Ureter (tissue), 1 donor: ENCODE results near the gene SYTL3. TPM values are rescaled to one million over a fixed set of nuclear protein-coding genes. Genes with fewer than 3 reads are reported as not detected.

Experiments used
- DNase-seq: peaks from one replicate; pipeline ENCODE4 v3.0.0-alpha.2; 2020; ENCODE audit warnings: low spot score
- total RNA-seq: library from RNA; stranded (reverse); gene quantifications from one replicate; pipeline ENCODE4 v1.2.4, GENCODE V29; 2023
- donor health status: DM: yes; HTN: yes; CAD: no.

SYTL3 gene
- total RNA-seq, 1 donor from 2014 or later = 8.7 TPM

DNA sequence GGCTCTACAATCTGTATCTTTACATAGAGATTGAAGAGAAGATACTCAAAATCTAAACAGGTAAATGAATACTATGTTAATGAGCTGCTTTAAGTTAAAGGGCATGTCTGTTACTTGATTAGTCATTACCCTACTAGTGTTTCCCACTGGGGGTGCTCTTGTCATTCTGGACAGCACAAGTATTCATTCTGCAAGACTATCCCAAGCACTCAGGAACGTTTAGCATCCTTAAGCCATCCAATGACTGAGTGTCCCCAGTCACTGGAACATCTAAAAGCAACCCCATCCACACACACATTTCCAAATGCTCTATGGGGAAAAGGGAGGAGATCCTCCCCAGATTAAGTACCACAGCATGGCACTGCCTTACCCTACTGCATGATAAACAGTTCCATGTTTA is 143.6 kb downstream of the SYTL3 start:
- DNase-seq = no peak

DNA sequence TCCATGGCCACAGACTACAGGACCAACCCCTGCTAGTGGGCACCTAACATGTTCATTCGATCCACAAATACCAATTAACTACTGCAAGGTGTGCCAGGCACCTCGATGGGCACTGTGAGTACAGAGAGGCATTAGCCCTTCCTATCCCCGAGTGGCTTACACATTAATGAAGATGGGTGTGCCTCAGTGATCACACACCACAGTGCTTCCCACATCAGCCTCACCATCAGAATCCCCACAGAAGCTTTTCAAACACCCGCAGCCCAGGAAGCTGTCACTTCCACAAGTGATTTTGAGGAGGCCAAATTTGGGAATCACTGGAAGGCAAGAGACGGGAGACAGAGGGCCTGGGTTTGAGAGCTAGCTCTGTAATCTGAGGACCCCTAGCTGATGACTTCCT is 145.7 kb downstream of the SYTL3 start:
- DNase-seq = no peak

DNA sequence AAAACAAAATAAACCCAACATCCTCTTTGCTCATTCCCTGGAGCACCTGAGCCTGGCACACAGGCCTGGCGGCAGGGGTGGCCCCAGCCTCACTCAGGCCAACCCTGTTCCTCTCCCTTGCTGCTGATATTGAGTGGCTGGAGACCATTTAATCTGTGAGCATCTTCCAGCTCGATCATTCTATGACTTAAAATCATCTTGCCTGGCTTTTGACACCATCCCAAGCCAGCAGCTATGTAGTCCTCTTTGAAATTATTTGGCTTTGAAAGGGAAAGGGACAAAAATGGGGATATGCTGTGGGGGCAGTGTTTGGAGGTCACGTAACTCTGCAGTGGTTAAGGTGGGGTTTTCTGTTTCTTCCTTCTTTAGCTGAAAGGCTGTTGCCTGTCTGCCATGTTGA is 146.5 kb downstream of the SYTL3 start:
- peak; percentile 17 for DNase-seq

DNA sequence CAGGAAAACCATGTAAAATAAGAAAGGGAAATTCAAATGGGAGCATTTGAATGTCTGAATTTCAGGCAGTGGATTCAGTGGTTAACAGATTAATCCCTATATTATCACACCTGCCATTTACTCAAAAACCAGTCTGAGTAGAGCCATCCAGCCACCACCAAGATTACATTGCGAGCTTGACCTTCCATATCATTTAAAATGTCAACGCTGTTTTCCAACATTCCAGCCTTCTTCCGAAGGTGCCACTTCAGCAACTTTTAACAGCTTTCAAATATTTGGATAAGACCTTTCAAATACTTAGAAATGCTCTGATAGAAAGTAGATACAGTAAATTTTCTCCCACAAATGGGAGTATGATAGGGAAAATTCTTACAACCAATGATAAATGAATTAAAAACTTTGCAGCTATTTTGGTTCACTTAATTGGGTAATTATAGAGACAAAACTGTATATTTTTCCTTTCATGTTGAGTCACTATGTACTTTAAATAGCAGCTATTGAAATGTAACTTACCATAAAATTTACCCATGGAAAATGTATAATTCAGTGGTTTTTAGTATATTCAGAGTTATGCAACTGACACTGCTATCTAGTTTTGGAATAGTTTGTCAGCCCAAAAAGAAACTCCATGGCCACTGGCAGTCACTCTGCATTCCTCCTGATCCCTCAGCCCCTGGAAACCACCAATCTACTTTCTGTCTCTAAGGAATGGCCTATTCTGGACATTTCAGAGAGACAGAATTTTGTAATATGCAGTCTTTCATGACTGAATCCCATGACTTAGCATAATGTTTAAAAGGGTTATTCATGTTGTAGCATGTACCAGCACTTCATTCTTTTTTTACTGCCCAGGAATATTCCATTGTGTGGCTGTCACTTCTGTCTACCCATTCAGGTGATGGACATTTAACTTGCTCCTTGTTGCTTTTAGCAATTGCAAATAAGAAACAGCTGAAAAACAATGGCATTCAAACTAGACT is 147.8 kb downstream of the SYTL3 start:
- no peak for DNase-seq

DNA sequence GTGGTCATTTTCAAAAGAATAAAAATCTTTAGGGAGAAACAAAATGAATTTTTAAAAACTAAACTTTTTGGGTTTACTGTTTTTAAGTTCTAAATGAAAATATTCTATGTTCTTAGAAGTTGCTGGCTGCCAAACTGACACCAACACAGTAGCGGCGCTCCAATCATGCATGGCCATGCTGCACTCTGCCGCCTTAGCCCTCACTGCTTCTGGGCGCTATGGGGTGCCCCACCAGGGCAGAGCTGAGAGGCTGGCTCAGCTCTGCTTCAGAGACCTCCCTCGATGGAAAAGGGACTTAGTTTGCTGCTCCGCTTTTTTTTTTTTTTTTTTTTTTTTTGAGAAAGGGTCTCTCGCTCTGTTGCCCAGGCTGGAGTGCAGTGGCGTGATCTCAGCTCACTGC is 148.5 kb downstream of the SYTL3 start:
- peak; percentile 35 for DNase-seq

DNA sequence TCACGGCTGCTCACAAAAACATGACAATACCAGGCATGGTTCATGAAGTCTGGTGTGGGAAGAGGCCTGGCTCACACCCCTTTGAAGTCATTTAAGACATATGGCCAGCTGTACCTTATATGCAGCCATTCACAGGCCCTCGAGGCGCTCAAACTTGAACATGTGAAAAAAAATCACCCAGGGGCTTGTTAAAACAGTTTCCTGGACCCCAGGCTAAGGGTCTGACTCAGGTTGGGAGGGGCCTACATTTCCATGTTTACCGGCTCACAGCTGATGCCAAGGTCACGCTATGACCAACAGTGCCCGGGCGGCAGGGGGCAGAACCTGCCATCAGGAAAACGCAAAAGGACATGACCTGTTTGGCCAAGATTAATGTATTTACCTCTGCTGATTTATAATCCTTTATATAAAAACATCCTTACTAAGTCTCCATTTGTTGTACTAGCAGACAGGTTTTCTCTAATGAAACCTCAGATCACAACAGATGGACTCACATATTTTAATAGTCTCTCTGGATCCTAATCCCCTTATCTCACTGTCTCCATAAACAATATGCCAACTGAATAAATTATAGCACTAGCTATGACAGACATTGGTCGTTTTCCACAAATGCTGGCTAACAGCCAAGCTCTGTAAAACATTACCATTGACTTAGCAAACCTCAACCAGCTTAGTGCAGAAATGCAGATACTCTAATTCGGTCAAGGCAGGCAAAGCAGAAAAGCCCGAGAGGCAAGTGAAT is 149.4 kb downstream of the SYTL3 start:
- DNase-seq = peak; percentile 64

DNA sequence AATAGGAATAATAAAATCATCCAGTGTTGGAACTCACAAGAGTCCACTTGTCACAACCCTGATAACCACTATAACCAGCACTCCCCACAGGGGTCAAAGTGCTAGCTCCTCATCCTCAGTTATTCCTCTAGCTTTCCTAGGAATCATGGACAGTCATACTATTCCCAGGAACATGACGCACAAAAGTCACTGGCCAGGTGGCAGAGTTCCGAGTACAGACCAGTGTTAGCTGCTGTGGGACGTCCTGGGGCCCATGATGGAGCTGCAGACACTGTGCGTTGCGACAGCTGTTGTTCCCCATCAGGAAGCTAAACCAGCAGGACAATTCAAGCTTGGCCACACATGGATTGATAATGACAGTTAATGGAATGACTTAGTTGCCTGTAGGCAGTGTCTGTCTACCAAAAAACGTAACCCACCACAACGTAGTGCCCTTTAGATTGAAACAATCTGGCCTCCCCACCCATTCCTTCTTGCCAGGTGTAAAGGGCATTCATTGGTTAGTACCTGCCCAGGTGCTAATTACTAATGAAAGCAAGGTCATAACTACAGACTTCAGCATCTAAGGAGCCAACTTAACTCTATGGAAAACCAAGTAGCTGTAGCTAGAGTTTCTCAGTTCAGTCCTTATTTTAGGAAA is 151.9 kb downstream of the SYTL3 start:
- DNase-seq = no peak

DNA sequence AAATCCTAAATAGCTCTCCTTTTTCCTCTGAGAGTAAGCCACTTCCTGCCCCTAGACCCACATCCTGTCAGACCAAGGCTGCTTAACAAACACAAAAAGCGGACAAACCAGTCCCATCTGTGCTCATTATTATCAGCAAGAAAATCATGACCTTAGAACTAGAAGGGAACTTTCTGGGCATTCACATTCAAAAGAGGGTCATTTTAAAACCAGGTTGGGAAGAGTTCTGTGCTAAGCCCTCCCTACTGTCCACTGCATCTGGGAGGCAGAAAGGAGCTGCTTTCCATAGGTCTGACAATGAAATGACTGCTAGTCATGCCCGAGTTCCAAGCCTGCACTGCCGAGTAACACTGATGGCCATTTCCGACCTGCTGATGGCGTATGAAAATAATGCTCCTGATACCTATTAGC is 153.9 kb downstream of the SYTL3 start:
- DNase-seq = peak; percentile 62

DNA sequence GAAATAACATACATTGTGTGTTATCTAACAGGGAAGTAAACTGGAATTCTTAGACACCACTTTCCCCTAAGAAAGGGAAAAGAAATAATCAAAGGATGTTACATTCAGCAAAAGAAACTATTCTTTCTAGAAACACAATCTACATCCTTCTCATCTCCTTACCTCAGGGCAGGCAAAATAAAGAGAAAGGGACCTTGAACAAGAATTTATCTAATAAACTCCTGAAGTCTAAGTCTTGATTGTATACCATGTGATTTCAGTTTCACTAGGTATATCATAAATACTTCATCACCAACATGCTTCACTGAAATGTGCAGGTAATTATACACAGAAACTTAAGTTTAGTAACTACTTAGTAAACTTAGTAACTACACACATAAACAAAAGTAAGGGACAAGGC is 154.4 kb downstream of the SYTL3 start:
- no peak for DNase-seq

DNA sequence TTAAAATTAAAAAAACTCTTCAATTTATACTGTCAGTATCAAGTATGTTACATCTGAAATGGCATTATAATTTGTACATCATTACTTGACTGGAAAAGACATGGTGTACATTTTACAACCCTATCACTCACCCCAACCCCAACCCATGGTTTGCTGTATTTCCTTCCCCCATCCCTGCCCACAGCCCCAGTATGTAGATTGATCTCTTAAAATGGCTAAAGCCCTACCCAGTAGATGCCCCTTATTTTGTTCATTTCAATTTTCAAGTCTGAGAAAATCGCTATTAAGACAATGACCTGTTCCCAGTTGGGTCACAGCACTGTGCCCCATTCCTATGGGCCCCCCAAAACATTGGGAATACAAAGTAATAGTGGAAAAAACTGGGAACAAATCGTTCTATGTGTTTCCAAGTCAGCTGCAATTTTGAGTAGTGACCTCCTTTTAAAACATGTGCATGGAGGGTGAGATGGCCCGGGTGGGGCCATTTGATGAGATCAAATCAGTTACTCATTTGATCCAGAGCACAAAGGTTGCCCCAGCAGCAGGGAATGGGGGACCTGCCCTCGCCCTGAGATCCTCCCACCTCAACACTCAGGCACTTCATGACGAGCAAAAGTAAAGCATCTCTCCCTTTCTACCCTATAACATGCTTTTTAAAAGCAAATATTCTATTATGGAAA is 156.0 kb downstream of the SYTL3 start:
- peak; percentile 38 for DNase-seq

DNA sequence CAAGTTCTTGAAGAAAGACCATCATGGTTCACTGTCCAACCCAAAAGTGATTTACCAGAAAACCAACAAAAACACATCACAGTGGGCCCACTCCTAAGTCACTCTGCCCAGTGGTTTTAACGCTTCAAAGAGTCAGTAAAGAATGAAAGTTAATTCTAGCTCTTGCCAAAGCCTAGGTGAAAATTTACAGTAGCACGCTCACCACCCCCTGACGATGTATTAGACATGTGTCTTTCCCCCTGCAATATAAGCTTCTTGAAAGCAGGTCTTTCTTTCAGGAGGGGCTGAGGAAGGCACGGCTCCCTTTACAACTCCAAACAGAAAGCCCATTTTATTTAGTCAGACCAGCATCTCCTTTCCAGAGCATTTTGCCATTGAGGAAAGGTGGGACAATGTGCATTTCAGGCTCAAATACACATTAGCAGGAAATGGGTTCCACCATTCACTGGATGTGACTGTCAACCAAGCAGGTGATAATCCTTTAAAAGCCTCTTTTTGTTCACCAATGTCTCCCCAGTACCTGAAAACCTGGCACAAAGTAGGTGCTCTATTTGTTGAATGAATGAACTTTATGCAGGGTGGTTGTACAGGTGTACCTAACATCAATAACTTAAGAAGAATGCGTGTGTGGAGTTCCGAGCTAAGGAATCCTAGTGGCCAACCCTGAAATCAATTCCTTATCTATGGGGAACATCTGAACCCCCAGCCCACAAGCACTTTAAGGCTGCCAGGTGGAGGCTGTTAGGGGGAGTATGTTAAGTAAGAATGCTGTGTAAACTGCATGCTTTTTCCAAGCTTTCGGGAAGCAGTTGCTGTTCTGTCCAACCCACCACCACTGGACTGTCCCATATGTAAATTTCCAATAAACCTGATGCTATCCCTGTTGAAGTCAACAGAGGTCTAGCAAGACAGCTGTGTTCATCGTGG is 157.9 kb downstream of the SYTL3 start:
- no peak for DNase-seq

DNA sequence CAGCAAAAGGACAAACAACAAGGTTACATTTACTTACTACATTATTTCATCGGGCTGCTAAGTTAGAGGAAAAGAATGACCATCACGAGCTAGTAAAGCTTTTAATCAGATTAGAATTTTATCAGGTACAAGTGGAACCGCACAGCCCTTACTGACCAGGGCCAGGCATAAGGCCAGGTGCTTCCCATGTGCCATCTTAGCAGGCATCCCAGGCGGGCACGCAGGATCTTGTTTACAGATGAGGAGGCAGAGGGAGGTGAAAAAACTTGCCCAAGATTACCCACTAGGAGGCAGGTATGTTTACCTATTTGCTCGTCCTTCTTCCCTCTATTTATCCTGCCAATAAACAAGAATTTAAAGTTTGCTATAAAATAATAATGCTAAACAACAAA is 158.6 kb downstream of the SYTL3 start:
- DNase-seq = no peak

DNA sequence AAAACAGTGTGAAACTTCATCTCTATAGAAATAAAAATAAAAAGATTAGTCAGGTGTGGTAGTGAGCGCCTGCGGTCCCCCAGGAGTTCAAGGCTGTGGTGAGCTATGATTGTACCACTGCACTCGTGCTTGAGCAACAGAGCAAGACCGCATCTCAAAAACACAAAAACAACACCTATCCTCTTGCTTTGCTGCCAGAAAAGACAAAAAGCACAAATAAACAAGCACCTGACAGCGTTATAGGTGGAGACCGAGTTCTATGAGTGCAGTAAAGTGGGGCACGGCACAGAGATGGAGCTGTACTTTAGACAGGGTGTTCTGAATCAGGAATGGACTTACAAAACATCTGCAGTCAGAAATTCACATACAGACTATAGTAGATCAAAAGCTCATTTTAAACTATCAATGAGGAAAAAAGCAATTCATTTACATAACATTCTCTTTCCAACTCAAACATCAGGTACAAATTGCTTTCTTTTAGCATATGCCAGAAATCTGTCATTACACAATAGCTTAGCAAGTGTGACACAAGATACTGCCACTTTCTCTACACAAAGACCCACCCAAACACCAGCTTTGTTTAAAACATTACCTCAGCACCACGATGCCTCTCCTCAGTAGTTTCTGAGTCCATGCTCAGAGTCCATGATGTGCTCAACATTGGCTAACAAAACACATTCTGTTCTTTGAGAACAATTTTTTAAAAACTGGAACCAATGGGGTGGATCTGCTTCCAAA is 159.3 kb downstream of the SYTL3 start:
- no peak for DNase-seq

DNA sequence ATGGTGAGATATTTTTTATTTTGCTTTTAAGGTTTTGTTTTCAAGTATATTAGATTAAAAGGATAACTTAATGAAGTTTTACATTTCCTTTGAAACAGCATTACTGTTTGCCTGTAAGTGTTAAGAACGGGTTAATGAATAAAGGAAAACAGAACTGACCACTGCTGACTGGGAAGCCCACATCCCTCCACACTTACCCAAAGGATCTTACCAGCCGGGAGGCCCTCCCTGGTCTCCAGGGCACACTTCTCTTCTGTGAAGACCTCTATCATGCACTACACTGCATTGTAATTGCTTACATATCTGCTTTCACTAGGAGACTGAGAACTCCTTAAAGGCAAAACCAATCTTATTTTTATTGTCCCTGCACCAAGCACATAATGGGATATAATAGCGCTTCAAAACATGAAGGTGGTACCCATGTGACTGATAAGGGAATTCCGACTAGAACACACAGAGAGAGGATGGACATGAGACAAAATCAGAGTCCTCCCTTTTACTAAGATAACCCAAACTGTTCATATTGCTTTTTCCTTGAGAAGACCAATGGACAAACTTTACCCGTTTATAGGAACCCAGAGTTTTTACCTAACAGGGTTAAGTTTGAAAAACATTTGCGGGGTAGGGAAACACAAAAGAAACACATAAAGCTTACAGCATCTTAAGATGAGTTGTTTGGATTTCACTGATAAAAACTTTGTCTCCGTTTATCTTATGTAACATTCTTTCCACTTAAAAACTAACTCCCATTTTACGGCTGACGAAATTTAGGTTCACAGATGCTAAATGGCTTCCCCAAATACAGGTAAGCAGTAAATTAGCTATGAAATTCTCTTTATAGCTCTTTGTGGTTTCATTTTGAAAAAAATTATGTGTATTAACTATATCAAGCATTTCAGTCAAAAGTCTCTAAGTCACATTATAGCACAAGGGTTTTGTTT is 160.6 kb downstream of the SYTL3 start:
- no peak for DNase-seq

DNA sequence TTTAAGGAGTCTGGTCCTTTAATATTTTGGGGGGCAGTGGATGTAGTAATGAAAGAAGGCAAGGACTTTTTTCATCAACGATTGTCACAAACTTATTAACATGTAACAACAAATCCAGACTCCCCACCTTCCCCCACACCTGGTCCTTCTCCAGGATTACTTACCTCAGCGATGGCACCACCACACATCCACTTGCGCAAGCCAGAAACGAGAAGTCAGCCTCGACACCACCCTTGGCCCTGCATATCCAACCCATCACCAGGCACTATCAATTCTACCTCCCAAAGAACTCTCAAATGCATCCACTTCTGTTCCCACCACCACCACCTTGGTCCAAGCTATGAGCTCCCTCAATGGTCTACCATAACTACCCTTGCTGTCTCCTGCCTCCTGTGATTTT is 162.8 kb downstream of the SYTL3 start:
- no peak for DNase-seq

DNA sequence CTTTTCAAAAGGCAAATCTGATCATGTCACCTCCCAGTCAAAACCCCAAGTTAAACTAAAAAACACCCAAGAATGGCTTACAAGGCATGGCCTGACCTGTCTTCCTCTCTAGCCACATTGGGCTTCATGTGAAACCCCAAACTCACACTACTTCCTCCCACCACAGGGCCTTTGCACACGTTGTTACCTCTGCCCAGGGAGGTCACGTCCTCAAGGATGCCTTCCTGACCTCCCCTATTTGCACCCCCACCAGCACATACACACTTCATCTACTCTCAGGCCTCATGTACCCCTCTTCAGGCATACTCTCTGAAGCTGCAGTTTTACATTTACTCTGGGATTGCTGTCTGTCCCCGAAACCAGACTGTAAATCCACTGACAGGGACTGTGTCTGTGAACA is 163.2 kb downstream of the SYTL3 start:
- no peak for DNase-seq
